Tibial nerve (tissue), 4 donors: ENCODE data around the gene PPP1R3F. TPM values are rescaled to one million over a fixed set of nuclear protein-coding genes. Genes with fewer than 3 reads are reported as not detected.

Experiments used
- DNase-seq, 2 donors: peaks; one replicate each; pipeline ENCODE4 v3.0.0-alpha.2; 2019; ENCODE audit warnings: low spot score in 2 of 2
- H3K27ac ChIP-seq, 4 donors: fragments of 200-600 bp; sonication (generic) in 3 of 4; one replicate each; pipeline ENCODE4 v1.5.1; 2017 to 2019; ENCODE audit warnings: mild to moderate bottlenecking in 1 of 4
- H3K27me3 ChIP-seq, 2 donors: fragments of 200-600 bp; sonication (generic) in 1 of 2; one replicate each; pipeline versions ENCODE4 v1.5.1 to v1.6.0; 2017 to 2019
- H3K36me3 ChIP-seq, 3 donors: fragments of 200-600 bp; sonication (generic); one replicate each; pipeline ENCODE4 v1.5.1; 2018 to 2019
- H3K4me1 ChIP-seq, 4 donors: fragments of 200-600 bp; sonication (generic) in 3 of 4; one replicate each; pipeline ENCODE4 v1.5.1; 2017 to 2019
- H3K4me3 ChIP-seq, 4 donors: fragments of 200-600 bp; sonication (generic) in 3 of 4; one replicate each; pipeline ENCODE4 v1.5.1; 2017 to 2019; ENCODE audit warnings: mild to moderate bottlenecking in 1 of 4, moderate library complexity in 1 of 4
- H3K9me3 ChIP-seq, 4 donors: fragments of 200-600 bp; sonication (generic) in 3 of 4; one replicate each; pipeline ENCODE4 v1.5.1; 2017 to 2019
- CTCF ChIP-seq, 5 experiments: fragments of 200-600 bp in 3 of 5; fragments of 450-650 bp in 2 of 5; sonication (generic) in 3 of 5; IDR thresholded peaks; one replicate each; pipeline ENCODE4 v1.5.1; 2016 to 2019; ENCODE audit warnings: antibody characterized with exemption in 5 of 5, mild to moderate bottlenecking in 3 of 5, moderate library complexity in 2 of 5
- EP300 ChIP-seq, 2 donors: sonication (generic); formaldehyde crosslinking; IDR thresholded peaks; one replicate each; pipeline ENCODE4 v1.6.1; 2017; ENCODE audit warnings: antibody characterized with exemption in 2 of 2, mild to moderate bottlenecking in 1 of 2
- POLR2A ChIP-seq, 2 donors: fragments of 450-650 bp; IDR thresholded peaks; one replicate each; pipeline ENCODE4 v1.6.1; 2017; ENCODE audit warnings: antibody characterized with exemption in 2 of 2, mild to moderate bottlenecking in 2 of 2, moderate library complexity in 2 of 2
- WGBS, 2 donors: methylation state at CpG; one replicate each; pipeline ENCODE4 v1.1.5; 2018; 5-methylcytosine and 5-hydroxymethylcytosine counted together
- total RNA-seq, 4 donors: library from RNA; depleted of rRNA; stranded (reverse); fragments of >200 nt; gene quantifications; one replicate each; pipeline ENCODE4 v1.1.0, GENCODE V29; 2016

Gene PPP1R3F
- total RNA-seq, 4 donors from 2014 or later = 20.9 to 36.9 (median 27.1) TPM

GRCh38 chrX:49260221-49260985, 9.2 kb upstream of the PPP1R3F start:
- H3K4me3 ChIP-seq = no peak overlapping the region
- no peaks in the 10 kb centered on the region for H3K36me3 ChIP-seq
- H3K27me3 ChIP-seq = no peaks in the 10 kb centered on the region
- DNase-seq = no peak
- H3K4me1 ChIP-seq = no peaks in the 10 kb centered on the region
- WGBS, 2 donors = 88 to 90% methylated on average over 3 to 17 of the region's 17 CpGs
- H3K9me3 ChIP-seq = no peaks in the 10 kb centered on the region
- no peak overlapping the region for H3K27ac ChIP-seq
- no peak for TF ChIP-seq CTCF (IDR thresholded peaks at IDR 0.05)
- TF ChIP-seq POLR2A (IDR thresholded peaks at IDR 0.05) = no peak
- TF ChIP-seq EP300 (IDR thresholded peaks at IDR 0.05) = no peak

DNA sequence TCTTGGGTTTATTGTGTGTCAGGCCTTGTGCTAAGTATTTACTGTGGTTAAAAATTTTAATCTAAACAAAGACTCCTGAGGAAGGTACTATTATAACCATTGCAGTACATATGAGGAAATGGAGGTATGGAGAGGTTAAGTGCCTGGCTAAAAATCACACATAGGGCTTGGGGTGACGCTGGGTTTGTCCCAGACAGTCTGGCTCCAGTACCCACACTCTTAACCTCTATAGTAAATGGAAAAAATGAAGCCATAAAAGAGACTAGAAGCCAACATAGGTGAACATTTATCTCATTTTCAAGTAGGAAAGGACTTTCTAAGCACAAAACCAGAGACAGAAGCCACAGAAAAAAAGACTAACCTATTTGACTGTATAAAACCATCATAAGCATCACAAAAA, 7.0 kb upstream of the PPP1R3F start:
- no peaks in the 10 kb centered on the region for H3K36me3 ChIP-seq
- no peak for DNase-seq
- no peaks in the 10 kb centered on the region for H3K4me1 ChIP-seq
- 60 to 92% methylated on average over 1 of the region's 1 CpG for WGBS, 2 donors
- no peak overlapping the region for H3K27ac ChIP-seq
- no peaks in the 10 kb centered on the region for H3K9me3 ChIP-seq
- TF ChIP-seq POLR2A (IDR thresholded peaks at IDR 0.05) (no peak), EP300 (IDR thresholded peaks at IDR 0.05) (no peak), CTCF (IDR thresholded peaks at IDR 0.05) (no peak)
- H3K4me3 ChIP-seq = no peak overlapping the region
- no peaks in the 10 kb centered on the region for H3K27me3 ChIP-seq

DNA sequence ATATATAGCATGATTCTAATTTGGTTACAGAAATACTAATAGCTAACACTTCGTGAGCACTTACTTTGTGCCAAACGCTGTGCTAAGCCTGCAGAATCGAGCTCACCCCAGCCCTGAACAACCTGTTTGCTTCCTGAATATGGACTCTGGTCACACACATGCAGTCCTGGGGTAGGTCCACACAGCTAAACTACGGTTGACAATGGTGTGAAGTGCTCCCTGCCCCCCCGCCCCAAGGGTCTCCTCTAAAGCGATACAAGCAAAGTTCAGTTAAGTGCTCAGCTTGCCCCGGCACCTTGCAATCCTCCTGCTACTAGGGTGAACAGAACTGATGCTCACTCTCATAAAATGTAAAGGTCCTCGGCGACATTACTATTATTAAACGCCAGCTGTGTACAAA, 6.0 kb upstream of the PPP1R3F start:
- H3K36me3 ChIP-seq = no peaks in the 10 kb centered on the region
- no peaks in the 10 kb centered on the region for H3K9me3 ChIP-seq
- TF ChIP-seq CTCF (IDR thresholded peaks at IDR 0.05) (no peak), EP300 (IDR thresholded peaks at IDR 0.05) (no peak), POLR2A (IDR thresholded peaks at IDR 0.05) (no peak)
- WGBS, 2 donors = 82 to 85% methylated on average over 10 of the region's 10 CpGs
- no peaks in the 10 kb centered on the region for H3K27me3 ChIP-seq
- H3K4me3 ChIP-seq = no peak overlapping the region
- H3K27ac ChIP-seq = no peak overlapping the region
- no peak for DNase-seq
- no peaks in the 10 kb centered on the region for H3K4me1 ChIP-seq

- 85 to 90% methylated on average over 11 of the region's 11 CpGs for WGBS, 2 donors
- H3K9me3 ChIP-seq = no peaks in the 10 kb centered on the region
- no peaks in the 10 kb centered on the region for H3K36me3 ChIP-seq
- DNase-seq = no peak
- TF ChIP-seq POLR2A (IDR thresholded peaks at IDR 0.05) (no peak), EP300 (IDR thresholded peaks at IDR 0.05) (no peak), CTCF (IDR thresholded peaks at IDR 0.05) (no peak)
- no peaks in the 10 kb centered on the region for H3K4me1 ChIP-seq
- no peaks in the 10 kb centered on the region for H3K27me3 ChIP-seq
- no peak within 1 kb of the TSS for H3K27ac ChIP-seq
- no peak within 1 kb of the TSS for H3K4me3 ChIP-seq
Observed at GRCh38 chrX:49264460-49264859, 5.1 kb upstream of the PPP1R3F start, which contains the start of gene FOXP3. Gene FOXP3, minus strand, starts transcription at chrX:49264710. Its CDS starts 6,205 bp downstream, at chrX:49258505.

- Histone ChIP-seq H3K27me3 (no peaks in the 10 kb centered on the region), H3K27ac (no peak overlapping the region), H3K9me3 (no peaks in the 10 kb centered on the region), H3K4me3 (no peak overlapping the region), H3K36me3 (no peaks in the 10 kb centered on the region), H3K4me1 (peaks cover 0 to 15% (median 10%) of the 10 kb centered on the region in 4 donors)
- DNase-seq = no peak
- no peak for TF ChIP-seq EP300 (IDR thresholded peaks at IDR 0.05)
- TF ChIP-seq CTCF (IDR thresholded peaks at IDR 0.05) = no peak
- no peak for TF ChIP-seq POLR2A (IDR thresholded peaks at IDR 0.05)
- 67 to 73% methylated on average over 8 to 10 of the region's 10 CpGs for WGBS, 2 donors
Observed at GRCh38 chrX:49266523-49267445, 2.8 kb upstream of the PPP1R3F start.
